DOHH2 (cell line): ENCODE measurements around the gene ZNF398.
A peak's percentile ranks its signal among the peaks of the same experiment; 100 is the strongest.

Experiments used
- H3F3A ChIP-seq: fragments of 200-600 bp; sonication (generic), shearing (Covaris generic); 2 replicates; pipeline ENCODE4 v1.6.0; 2016; ENCODE audit warnings: antibody characterized with exemption, mild to moderate bottlenecking; ENCODE audit not compliant: control insufficient read depth, insufficient read depth
- H3K27ac ChIP-seq: fragments of 200-600 bp; sonication (generic); 2 replicates; pipeline ENCODE4 v1.5.1; 2014; ENCODE audit warnings: low read depth, mild to moderate bottlenecking, low read length, moderate library complexity
- H3K27me3 ChIP-seq: fragments of 200-600 bp; sonication (generic); 2 replicates; pipeline ENCODE4 v1.6.1; 2014; ENCODE audit warnings: mild to moderate bottlenecking, low read length, mixed read lengths; ENCODE audit not compliant: control insufficient read depth
- H3K36me3 ChIP-seq: fragments of 200-600 bp; sonication (generic); 2 replicates; pipeline ENCODE4 v1.6.1; 2014; ENCODE audit warnings: mild to moderate bottlenecking, low read length, moderate library complexity, mixed read lengths; ENCODE audit not compliant: control insufficient read depth
- H3K4me1 ChIP-seq: fragments of 200-600 bp; sonication (generic); 2 replicates; pipeline ENCODE4 v1.6.1; 2014; ENCODE audit warnings: mild to moderate bottlenecking, low read length, mixed read lengths; ENCODE audit not compliant: control insufficient read depth
- H3K4me2 ChIP-seq: fragments of 200-600 bp; sonication (generic); 2 replicates; pipeline ENCODE4 v1.6.0; 2014; ENCODE audit warnings: mild to moderate bottlenecking, low read length, moderate library complexity
- H3K4me3 ChIP-seq: fragments of 200-600 bp; sonication (generic); 2 replicates; pipeline ENCODE4 v1.5.1; 2014; ENCODE audit warnings: mild to moderate bottlenecking, low read length, mixed read lengths
- H3K79me2 ChIP-seq: fragments of 200-600 bp; sonication (generic); 2 replicates; pipeline ENCODE4 v1.6.1; 2014; ENCODE audit warnings: mild to moderate bottlenecking, low read length, mixed read lengths; ENCODE audit not compliant: control insufficient read depth
- H3K9me2 ChIP-seq: fragments of 200-600 bp; sonication (generic); replicated peaks from 2 replicates; pipeline ENCODE4 v1.6.1; 2014; ENCODE audit warnings: mild to moderate bottlenecking, low read length, mixed read lengths; ENCODE audit not compliant: control insufficient read depth
- H3K9me3 ChIP-seq: fragments of 200-600 bp; sonication (generic); 2 replicates; pipeline ENCODE4 v1.6.1; 2014; ENCODE audit warnings: antibody characterized with exemption, low read length, mixed read lengths; ENCODE audit not compliant: control insufficient read depth, insufficient read depth
- H4K20me1 ChIP-seq: fragments of 200-600 bp; sonication (generic); 2 replicates; pipeline ENCODE4 v1.6.0; 2014; ENCODE audit warnings: low read depth, mild to moderate bottlenecking, antibody characterized with exemption, low read length, moderate library complexity; ENCODE audit not compliant: control insufficient read depth, insufficient read depth
- EZH2phosphoT487 ChIP-seq: fragments of 200-600 bp; sonication (generic); IDR thresholded peaks from 2 replicates; pipeline ENCODE4 v1.6.1; 2017; ENCODE audit warnings: borderline replicate concordance, mild to moderate bottlenecking, antibody characterized with exemption, low read length, moderate library complexity, mixed read lengths
- TF ChIP-seq, protein P1 (sequence below): fragments of 200-600 bp; sonication (generic); IDR thresholded peaks from one replicate; pipeline ENCODE4 v1.5.1; 2014; ENCODE audit warnings: antibody characterized with exemption, mild to moderate bottlenecking, low read depth, low read length; ENCODE audit not compliant: poor library complexity, severe bottlenecking

ZNF398 gene

DNA sequence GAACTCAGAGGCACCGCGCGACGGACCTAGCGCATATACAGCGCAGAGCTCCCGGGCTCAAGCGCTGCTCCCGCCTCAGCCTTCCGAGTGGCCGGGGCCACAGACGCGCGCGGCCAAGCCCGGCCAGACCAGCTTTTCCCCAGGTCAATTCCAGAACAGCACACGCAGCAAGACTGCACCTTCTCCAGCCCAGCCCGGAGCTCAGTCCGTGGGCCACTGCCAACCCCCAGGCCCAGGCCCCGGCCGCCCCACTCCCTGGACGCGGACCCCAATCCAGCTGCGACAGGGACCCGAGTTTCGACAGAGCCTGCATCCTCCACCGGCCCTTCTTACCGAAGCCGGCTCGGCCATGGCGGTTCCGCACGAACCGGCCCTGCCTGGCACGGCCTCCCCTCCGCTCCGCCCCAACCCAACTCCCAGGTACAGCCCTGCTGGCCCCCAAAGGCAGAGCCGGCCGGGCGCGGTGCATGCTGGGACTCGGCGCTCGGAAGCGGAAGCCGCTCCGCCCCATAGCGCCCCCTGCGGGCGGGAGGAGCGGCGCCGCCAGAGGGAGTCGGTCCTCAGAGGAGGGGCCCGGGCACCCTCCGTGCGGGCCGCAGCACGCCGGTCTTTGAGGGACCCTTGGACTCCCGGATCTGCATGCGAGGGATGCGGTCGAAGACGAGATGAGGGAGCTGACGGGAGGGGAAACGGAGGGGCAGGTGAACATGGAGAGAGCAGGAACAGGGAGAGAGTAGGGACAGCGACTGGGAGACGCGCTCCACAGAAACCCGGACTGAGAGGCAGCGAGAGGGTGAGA is 21.2 kb upstream of the ZNF398 start, which contains the start of gene ZNF425:
Gene ZNF425, minus strand, starts transcription at position 462 of the 799 bp plus-strand sequence. Its CDS starts 111 bp downstream, at position 351.
- Histone ChIP-seq H3K27me3 (no peaks in the 10 kb centered on the region), H3K4me3 (peak within 1 kb of the TSS; percentile 79), H3K4me2 (peak within 1 kb of the TSS; percentile 86), H4K20me1 (no peaks in the 10 kb centered on the region), H3K9me2 (no peaks in the 10 kb centered on the region), H3K27ac (peak within 1 kb of the TSS; percentile 86), H3K9me3 (peaks cover 11% of the 10 kb centered on the region), H3K4me1 (peaks cover 17% of the 10 kb centered on the region), H3K36me3 (peaks cover 50% of the 10 kb centered on the region), H3K79me2 (peaks cover 53% of the 10 kb centered on the region), H3F3A (peaks cover 14% of the 10 kb centered on the region)
- TF ChIP-seq EZH2phosphoT487, result no peak
- TF ChIP-seq, protein P1, sequence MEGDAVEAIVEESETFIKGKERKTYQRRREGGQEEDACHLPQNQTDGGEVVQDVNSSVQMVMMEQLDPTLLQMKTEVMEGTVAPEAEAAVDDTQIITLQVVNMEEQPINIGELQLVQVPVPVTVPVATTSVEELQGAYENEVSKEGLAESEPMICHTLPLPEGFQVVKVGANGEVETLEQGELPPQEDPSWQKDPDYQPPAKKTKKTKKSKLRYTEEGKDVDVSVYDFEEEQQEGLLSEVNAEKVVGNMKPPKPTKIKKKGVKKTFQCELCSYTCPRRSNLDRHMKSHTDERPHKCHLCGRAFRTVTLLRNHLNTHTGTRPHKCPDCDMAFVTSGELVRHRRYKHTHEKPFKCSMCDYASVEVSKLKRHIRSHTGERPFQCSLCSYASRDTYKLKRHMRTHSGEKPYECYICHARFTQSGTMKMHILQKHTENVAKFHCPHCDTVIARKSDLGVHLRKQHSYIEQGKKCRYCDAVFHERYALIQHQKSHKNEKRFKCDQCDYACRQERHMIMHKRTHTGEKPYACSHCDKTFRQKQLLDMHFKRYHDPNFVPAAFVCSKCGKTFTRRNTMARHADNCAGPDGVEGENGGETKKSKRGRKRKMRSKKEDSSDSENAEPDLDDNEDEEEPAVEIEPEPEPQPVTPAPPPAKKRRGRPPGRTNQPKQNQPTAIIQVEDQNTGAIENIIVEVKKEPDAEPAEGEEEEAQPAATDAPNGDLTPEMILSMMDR, result peak; percentile 99

DNA sequence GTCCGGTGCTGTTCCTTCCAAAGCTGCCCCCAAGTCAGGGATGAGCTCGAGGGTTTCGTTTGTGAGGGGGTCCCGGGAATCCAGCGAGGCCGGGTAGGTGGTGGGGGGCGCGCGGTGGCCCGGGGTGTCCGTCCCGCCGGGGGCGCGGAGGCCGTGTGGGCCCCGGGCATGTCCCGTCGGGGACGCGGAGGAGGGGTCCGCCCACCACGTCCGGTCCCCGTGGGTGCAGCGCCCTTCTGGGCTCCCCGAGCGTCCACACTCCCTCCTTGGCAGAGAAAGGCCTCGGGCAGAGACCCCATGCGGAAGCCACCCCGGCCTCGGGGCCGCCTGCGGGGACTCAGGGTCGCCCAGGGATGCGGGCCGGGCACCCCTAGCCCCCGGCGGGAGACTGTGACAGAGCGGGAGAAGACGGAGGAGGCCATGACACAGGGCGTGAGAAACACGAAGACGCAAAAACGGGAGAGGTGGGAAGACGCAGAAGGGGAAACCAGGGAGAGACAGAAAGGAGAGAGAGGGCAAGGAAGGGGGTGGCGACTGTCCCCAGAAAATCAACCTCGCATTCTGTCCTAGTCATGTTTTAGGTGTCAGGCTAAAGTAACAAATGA is 20.5 kb upstream of the ZNF398 start:
- Histone ChIP-seq H3K27me3 (no peaks in the 10 kb centered on the region), H4K20me1 (no peaks in the 10 kb centered on the region), H3K4me3 (peak overlapping the region; percentile 79), H3K4me2 (peak overlapping the region; percentile 86), H3K36me3 (peaks cover 57% of the 10 kb centered on the region), H3K4me1 (peaks cover 17% of the 10 kb centered on the region), H3K9me2 (no peaks in the 10 kb centered on the region), H3F3A (peaks cover 14% of the 10 kb centered on the region), H3K79me2 (peaks cover 56% of the 10 kb centered on the region), H3K9me3 (peaks cover 14% of the 10 kb centered on the region), H3K27ac (peak overlapping the region; percentile 86)
- TF ChIP-seq, protein P1, result no peak
- no peak for TF ChIP-seq EZH2phosphoT487

DNA sequence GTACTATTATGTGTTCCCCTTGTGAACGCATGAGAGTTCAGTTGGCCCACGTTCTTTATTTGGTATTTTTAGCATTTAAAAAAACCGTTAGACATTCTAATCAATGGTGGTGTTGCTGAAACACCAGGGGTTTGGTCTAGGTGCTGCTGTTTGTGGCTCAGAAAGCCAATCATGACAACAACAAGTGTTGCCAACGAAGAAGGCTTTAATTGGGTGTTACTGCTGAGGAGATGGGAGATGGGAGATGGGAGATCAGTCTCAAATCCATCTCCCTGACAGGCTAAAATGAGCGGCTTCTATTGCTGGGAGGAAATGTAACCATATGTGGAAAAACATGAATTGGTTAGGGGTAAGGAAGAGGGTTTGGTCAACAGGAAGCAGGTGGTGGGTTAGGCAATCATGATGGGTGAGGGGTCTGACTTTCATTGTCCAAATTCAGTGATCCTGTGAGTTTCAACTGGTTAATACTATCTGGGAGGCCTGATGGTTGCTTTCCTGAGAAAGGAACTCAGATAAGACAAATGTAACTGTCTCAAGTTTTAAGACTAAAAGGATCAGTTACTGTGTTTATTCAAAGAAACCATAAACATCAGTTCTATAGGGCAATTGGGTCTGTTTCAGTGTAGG is 16.6 kb upstream of the ZNF398 start:
- Histone ChIP-seq H3K4me1 (peaks cover 15% of the 10 kb centered on the region), H3K27me3 (no peaks in the 10 kb centered on the region), H3K36me3 (peaks cover 75% of the 10 kb centered on the region), H3K9me2 (no peaks in the 10 kb centered on the region), H3F3A (peaks cover 11% of the 10 kb centered on the region), H3K79me2 (peaks cover 53% of the 10 kb centered on the region), H3K4me3 (no peak overlapping the region), H4K20me1 (no peaks in the 10 kb centered on the region), H3K27ac (no peak overlapping the region), H3K4me2 (no peak overlapping the region), H3K9me3 (peaks cover 14% of the 10 kb centered on the region)
- TF ChIP-seq, protein P1, result no peak
- TF ChIP-seq EZH2phosphoT487, result no peak
